Heart left ventricle (tissue), 16 donors: ENCODE data around the gene OTOP3. TPM values are rescaled to one million over a fixed set of nuclear protein-coding genes. Genes with fewer than 3 reads are reported as not detected.

Experiments
- ATAC-seq, 4 donors: fragments of 200-7000 bp; cut with Tn5 transposase; one replicate each; pipeline ENCODE4 v1.9.1; 2020 to 2022; ENCODE audit warnings: moderate library complexity in 4 of 4, mild to moderate bottlenecking in 3 of 4, moderate number of reproducible peaks in 1 of 4
- DNase-seq, 5 donors: peaks; one replicate each; pipeline ENCODE4 v3.0.0-alpha.2; 2020
- H3K27ac ChIP-seq, 12 donors: fragments of 200-600 bp; sonication (generic) in 4 of 12; one replicate each; pipeline versions ENCODE4 v1.5.0 to v1.8.0; 2016 to 2022; ENCODE audit warnings: mild to moderate bottlenecking in 2 of 12
- H3K27me3 ChIP-seq, 9 donors: fragments of 200-600 bp; sonication (generic) in 2 of 9; one replicate each; pipeline versions ENCODE4 v1.5.1 to v1.8.0; 2016 to 2022; ENCODE audit warnings: mild to moderate bottlenecking in 3 of 9
- H3K36me3 ChIP-seq, 9 donors: fragments of 200-600 bp; sonication (generic) in 2 of 9; one replicate each; pipeline versions ENCODE4 v1.5.0 to v1.8.0; 2018 to 2022; ENCODE audit warnings: mild to moderate bottlenecking in 2 of 9
- H3K4me1 ChIP-seq, 12 donors: fragments of 200-600 bp; sonication (generic) in 4 of 12; one replicate each; pipeline versions ENCODE4 v1.5.0 to v1.8.0; 2016 to 2022; ENCODE audit warnings: mild to moderate bottlenecking in 3 of 12
- H3K4me3 ChIP-seq, 12 donors: fragments of 200-600 bp; sonication (generic) in 4 of 12; one replicate each; pipeline versions ENCODE4 v1.5.0 to v1.8.0; 2017 to 2022; ENCODE audit warnings: mild to moderate bottlenecking in 9 of 12, moderate library complexity in 4 of 12
- H3K9me3 ChIP-seq, 12 donors: fragments of 200-600 bp; sonication (generic) in 4 of 12; one replicate each; pipeline versions ENCODE4 v1.5.0 to v1.8.0; 2016 to 2022; ENCODE audit warnings: mild to moderate bottlenecking in 1 of 12
- CTCF ChIP-seq, 12 donors: fragments of 200-600 bp; sonication (generic) in 4 of 12; IDR thresholded peaks; one replicate each; pipeline versions ENCODE4 v1.5.0 to v1.8.0; 2018 to 2022; ENCODE audit warnings: antibody characterized with exemption in 12 of 12, mild to moderate bottlenecking in 5 of 12
- POLR2A ChIP-seq, 2 donors: fragments of 450-650 bp; IDR thresholded peaks; one replicate each; pipeline ENCODE4 v1.6.1; 2017; ENCODE audit warnings: antibody characterized with exemption in 2 of 2, mild to moderate bottlenecking in 2 of 2, moderate library complexity in 2 of 2
- WGBS, 4 donors: extraction: QIAGEN DNeasy Blood & Tissue Kit in 2 of 4; methylation state at CpG; one replicate each; pipeline versions ENCODE4 v1.1.5 to v1.1.7; 2013 to 2018; 5-methylcytosine and 5-hydroxymethylcytosine counted together
- intact Hi-C, 10 donors: fragments of 100-400 bp; cut with DNase I; formaldehyde crosslinking; loops; one replicate each; pipeline versions ENCODE4 v1.11.1 to v1.14.2; 2022
- polyA plus RNA-seq, 2 donors: library from polyadenylated mRNA; stranded (reverse); fragments of 200-250 nt; gene quantifications; one replicate each; pipeline ENCODE4 v1.2.3, GENCODE V29; 2013
- total RNA-seq, 9 donors: library from RNA; depleted of rRNA in 2 of 9; stranded (reverse); fragments of >200 nt in 2 of 9; fragmentation: NEBNext Ultra II Directional in 3 of 9; extraction: Animal tissue kit (Norgen Biotek cat#: 25700) in 3 of 9; gene quantifications; one replicate each; pipeline versions ENCODE4 v1.1.0 to v1.2.4, GENCODE V29; 2016 to 2023
- donor health status: ischemic (EF 13 %, LVEDD 7.1; RV severe dilation, severe dysfunction).
- donor health status: healthy with polysubstance abuse.
- donor health status: DM: no; HTN: yes; CAD: no.
- donor health status: DM: no; HTN: no; CAD: no.
- donor health status: ischemic (EF 25% LVEDD 6.9; RV normal size, moderate dysfunction).
- donor health status: ischemic (EF 25% LVEDD 5.7; RV mildly dilated, moderate dysfunction).
- donor health status: healthy.
- donor health status: DM: yes; HTN: yes; CAD: no.
- donor health status: ischemic (EF 35%, LVEDD 5.7; RV mildly dilated, moderate dysfunction).
- donor health status: nonischemic (EF 11% LVEDD 7.7; RV severe dilation, severe dysfunction).
- donor health status: DM: yes; HTN: yes; CAD: no.
- donor health status: PGD.
- donor health status: ischemic (EF 29% LVEDD 5.4; RV normal size, mild dysfunction).
- donor health status: nonischemic (EF 23%, LVEDD 6.1; RV moderate dilation, normal function).

OTOP3 gene
- total and polyA plus RNA-seq, 11 donors, result not detected

GRCh38 chr17:74898376-74898946 is 37.2 kb upstream of the OTOP3 start:
- H3K27me3 ChIP-seq, result peaks cover 7 to 35% (median 21%) of the 10 kb centered on the region in 9 donors
- H3K9me3 ChIP-seq, result no peaks in the 10 kb centered on the region
- intact Hi-C loops, result no loop called here
- 76 to 86% (median 82%) methylated on average over 11 of the region's 11 CpGs for WGBS, 4 donors
- H3K4me1 ChIP-seq, result peaks cover 0 to 5% (median 3%) of the 10 kb centered on the region in 12 donors
- H3K36me3 ChIP-seq, result no peaks in the 10 kb centered on the region
- no peak for TF ChIP-seq CTCF (IDR thresholded peaks at IDR 0.05)
- no peak for TF ChIP-seq POLR2A (IDR thresholded peaks at IDR 0.05)
- H3K4me3 ChIP-seq, result no peak overlapping the region
- no peak overlapping the region for H3K27ac ChIP-seq
- DNase-seq (no peak), ATAC-seq (no peak)

GRCh38 chr17:74900208-74900607 is 35.5 kb upstream of the OTOP3 start:
- Histone ChIP-seq H3K9me3 (no peaks in the 10 kb centered on the region), H3K27ac (no peak overlapping the region), H3K27me3 (peaks cover 0 to 30% (median 11%) of the 10 kb centered on the region in 9 donors), H3K36me3 (no peaks in the 10 kb centered on the region), H3K4me3 (no peak overlapping the region), H3K4me1 (no peaks in the 10 kb centered on the region)
- WGBS, 4 donors, result 86 to 87% (median 87%) methylated on average over 8 of the region's 8 CpGs
- TF ChIP-seq CTCF (IDR thresholded peaks at IDR 0.05), result no peak
- TF ChIP-seq POLR2A (IDR thresholded peaks at IDR 0.05), result no peak
- DNase-seq, result no peak
- intact Hi-C loops, result no loop called here
- no peak for ATAC-seq

- DNase-seq (no peak), ATAC-seq (no peak)
- Histone ChIP-seq H3K27ac (no peak overlapping the region), H3K36me3 (no peaks in the 10 kb centered on the region), H3K4me3 (no peak overlapping the region), H3K4me1 (no peaks in the 10 kb centered on the region), H3K9me3 (no peaks in the 10 kb centered on the region), H3K27me3 (peaks cover 0 to 19% (median 6%) of the 10 kb centered on the region in 9 donors)
- no peak for TF ChIP-seq CTCF (IDR thresholded peaks at IDR 0.05)
- no peak for TF ChIP-seq POLR2A (IDR thresholded peaks at IDR 0.05)
- 69 to 77% (median 71%) methylated on average over 13 to 14 of the region's 14 CpGs for WGBS, 4 donors
- intact Hi-C loops, result no loop called here
Observed at GRCh38 chr17:74901353-74902135, 34.2 kb upstream of the OTOP3 start.

GRCh38 chr17:74903034-74903433 is 32.7 kb upstream of the OTOP3 start:
- Histone ChIP-seq H3K36me3 (no peaks in the 10 kb centered on the region), H3K27ac (no peak overlapping the region), H3K27me3 (peaks cover 0 to 18% (median 3%) of the 10 kb centered on the region in 9 donors), H3K4me1 (no peaks in the 10 kb centered on the region), H3K4me3 (no peak overlapping the region), H3K9me3 (no peaks in the 10 kb centered on the region)
- intact Hi-C loops, result no loop called here
- TF ChIP-seq POLR2A (IDR thresholded peaks at IDR 0.05) (no peak), CTCF (IDR thresholded peaks at IDR 0.05) (no peak)
- DNase-seq (no peak), ATAC-seq (no peak)
- WGBS, 4 donors, result 84 to 93% (median 87%) methylated on average over 9 of the region's 9 CpGs
